ENCODE measurements around the gene CREB5.

- TF ChIP-seq FOXP2 (optimal IDR thresholded peaks at IDR 0.05; ENCODE audit: borderline replicate concordance, extremely low read depth, extremely low read length, insufficient read depth), result no peak
- no peak for TF ChIP-seq SIN3A (IDR thresholded peaks at IDR 0.05; ENCODE audit: borderline replicate concordance, insufficient read depth, low read length)
- TF ChIP-seq, protein P1, sequence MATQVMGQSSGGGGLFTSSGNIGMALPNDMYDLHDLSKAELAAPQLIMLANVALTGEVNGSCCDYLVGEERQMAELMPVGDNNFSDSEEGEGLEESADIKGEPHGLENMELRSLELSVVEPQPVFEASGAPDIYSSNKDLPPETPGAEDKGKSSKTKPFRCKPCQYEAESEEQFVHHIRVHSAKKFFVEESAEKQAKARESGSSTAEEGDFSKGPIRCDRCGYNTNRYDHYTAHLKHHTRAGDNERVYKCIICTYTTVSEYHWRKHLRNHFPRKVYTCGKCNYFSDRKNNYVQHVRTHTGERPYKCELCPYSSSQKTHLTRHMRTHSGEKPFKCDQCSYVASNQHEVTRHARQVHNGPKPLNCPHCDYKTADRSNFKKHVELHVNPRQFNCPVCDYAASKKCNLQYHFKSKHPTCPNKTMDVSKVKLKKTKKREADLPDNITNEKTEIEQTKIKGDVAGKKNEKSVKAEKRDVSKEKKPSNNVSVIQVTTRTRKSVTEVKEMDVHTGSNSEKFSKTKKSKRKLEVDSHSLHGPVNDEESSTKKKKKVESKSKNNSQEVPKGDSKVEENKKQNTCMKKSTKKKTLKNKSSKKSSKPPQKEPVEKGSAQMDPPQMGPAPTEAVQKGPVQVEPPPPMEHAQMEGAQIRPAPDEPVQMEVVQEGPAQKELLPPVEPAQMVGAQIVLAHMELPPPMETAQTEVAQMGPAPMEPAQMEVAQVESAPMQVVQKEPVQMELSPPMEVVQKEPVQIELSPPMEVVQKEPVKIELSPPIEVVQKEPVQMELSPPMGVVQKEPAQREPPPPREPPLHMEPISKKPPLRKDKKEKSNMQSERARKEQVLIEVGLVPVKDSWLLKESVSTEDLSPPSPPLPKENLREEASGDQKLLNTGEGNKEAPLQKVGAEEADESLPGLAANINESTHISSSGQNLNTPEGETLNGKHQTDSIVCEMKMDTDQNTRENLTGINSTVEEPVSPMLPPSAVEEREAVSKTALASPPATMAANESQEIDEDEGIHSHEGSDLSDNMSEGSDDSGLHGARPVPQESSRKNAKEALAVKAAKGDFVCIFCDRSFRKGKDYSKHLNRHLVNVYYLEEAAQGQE (IDR thresholded peaks at IDR 0.05; ENCODE audit: insufficient read depth in 1 of 2, low read depth in 2 of 2, low read length in 2 of 2), result no peak
- TF ChIP-seq TAF1 (IDR thresholded peaks at IDR 0.05; ENCODE audit: borderline replicate concordance, insufficient read depth, low read length), result no peak
These were observed 162.9 kb downstream of the CREB5 start for GRCh38 chr7:28575241-28575643.
